Measurements from ENCODE around the gene UBQLN4.

The UBQLN4 gene

DNA sequence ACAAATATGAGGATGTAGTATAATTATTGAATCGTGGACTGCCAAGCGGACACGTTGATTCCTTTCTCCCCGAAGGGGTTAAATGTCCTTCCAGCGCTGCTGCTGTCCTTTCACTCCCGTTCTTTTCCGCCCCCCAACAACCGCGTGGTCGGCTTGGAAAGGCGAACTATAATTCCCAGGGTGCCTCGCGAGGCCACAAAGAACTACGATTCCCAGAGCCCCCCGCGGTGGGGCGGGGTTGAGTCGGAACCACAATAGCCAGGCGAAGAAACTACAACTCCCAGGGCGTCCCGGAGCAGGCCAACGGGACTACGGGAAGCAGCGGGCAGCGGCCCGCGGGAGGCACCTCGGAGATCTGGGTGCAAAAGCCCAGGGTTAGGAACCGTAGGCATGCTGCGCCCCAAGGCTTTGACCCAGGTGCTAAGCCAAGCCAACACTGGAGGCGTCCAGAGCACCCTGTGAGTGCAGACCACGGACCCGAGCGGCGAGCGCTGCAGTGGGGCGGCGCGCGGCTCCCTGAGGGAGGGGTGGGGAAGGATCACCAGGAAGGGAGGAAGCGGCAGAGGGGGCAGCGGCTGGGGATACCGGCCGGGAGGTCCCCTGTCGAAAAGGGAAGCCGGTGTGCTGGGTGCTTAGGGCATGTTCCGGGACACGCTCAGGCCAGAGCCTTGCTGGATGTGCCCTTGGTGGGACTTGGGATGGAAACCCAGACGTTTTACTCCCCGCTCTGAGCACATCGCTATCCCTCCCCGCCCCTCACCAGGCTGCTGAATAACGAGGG lies 1.1 kb upstream of the UBQLN4 start, which contains the start of gene LAMTOR2:
TSS of gene LAMTOR2 (plus strand) at position 283 of the 781 bp plus-strand sequence. CDS start at position 391, 108 bp downstream.
- DNase-seq (ENCODE audit: low spot score): peak; percentile 96
- in situ Hi-C loops (cut with MboI; ENCODE audit: low pct_unique_long_range_greater_than_20kb, low sequenced_read_pairs, unreplicated experiment): no loop called here
- TF ChIP-seq, protein P1, sequence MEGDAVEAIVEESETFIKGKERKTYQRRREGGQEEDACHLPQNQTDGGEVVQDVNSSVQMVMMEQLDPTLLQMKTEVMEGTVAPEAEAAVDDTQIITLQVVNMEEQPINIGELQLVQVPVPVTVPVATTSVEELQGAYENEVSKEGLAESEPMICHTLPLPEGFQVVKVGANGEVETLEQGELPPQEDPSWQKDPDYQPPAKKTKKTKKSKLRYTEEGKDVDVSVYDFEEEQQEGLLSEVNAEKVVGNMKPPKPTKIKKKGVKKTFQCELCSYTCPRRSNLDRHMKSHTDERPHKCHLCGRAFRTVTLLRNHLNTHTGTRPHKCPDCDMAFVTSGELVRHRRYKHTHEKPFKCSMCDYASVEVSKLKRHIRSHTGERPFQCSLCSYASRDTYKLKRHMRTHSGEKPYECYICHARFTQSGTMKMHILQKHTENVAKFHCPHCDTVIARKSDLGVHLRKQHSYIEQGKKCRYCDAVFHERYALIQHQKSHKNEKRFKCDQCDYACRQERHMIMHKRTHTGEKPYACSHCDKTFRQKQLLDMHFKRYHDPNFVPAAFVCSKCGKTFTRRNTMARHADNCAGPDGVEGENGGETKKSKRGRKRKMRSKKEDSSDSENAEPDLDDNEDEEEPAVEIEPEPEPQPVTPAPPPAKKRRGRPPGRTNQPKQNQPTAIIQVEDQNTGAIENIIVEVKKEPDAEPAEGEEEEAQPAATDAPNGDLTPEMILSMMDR (IDR thresholded peaks at IDR 0.05; ENCODE audit: extremely low read depth, insufficient read depth, missing control alignments): no peak

DNA sequence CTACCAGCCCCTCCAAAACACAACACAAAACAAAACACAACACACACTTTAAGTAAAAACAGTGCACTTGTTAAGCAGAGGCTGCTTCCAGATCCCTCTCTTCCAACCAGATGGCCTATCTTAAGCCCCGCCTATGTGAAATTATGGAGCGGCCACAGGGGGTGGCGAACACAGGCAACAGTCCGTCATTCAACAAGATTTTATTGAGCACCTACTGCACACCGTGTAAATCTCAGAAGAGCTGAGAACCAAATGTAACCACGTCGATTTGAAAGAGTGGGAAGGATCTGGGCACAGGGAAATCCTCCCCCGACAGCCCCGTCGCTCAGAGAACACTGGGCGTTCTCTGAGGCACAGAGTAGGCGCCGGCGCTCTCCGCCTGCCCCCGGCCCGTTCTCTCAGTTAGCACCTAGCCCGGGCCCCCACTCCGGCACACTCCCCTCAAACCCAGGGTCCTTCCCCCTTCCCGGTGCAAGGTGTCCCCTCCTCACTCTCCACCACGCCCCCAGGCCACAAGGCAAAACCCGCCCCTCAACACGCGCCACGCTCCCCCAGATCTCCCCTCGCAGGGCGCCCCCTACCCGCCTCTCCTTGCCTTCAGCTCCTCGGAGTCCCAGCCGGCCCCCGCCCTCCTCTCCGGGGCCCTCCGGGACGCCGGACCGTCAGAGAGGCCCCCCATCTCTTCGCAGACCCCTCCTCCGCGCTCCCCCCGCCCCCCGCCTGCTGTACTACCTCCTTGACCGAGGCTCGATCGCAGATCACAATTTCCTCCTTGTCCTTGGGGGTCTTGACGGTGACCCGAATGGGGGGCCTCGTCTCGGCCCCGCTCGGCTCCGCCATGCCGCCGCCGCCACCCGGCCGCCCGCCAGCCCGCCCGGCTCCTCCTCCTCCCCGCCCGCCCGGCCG lies 483 bp downstream of the UBQLN4 start:
- TF ChIP-seq, protein P1 (IDR thresholded peaks at IDR 0.05; ENCODE audit: extremely low read depth, insufficient read depth, missing control alignments): peak; percentile 58
- DNase-seq (ENCODE audit: low spot score): peak; percentile 87
- in situ Hi-C loops (cut with MboI; ENCODE audit: low pct_unique_long_range_greater_than_20kb, low sequenced_read_pairs, unreplicated experiment): no loop called here

DNA sequence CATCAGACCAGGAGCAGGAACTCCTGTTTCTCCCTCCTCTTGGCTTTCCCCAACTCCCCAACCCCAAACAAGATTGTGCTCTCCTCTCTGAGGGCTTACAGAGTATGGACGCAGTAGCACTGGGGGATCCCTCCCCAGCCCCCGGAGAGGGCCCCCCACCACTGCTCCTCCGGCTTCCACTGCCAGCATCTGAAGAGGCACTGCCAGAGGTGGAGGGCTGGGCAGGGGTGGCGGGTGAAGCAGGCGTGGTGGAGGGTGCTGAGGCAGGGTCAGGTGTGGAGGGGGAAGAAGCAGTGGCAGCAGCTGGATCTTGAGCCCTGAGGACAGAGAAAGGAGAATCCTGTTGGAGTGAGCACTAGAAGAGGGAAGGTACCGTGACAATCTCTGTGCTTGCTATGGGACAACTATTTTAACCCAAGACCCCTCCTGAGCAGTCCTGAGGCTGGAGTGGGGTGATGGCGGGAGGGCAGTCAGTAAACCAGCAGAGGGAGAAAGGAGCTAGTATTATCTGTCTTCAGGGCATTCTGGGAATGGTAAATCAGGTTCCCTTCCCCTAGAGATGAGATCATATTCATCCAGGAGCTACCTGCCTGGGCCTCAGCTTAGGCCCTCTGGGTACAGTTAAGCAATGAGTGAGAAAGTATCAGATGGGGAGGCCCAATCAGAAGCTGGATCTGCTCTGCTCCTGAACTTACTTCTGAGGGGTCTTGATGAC lies 2.4 kb downstream of the UBQLN4 start:
- in situ Hi-C loops (cut with MboI; ENCODE audit: low pct_unique_long_range_greater_than_20kb, low sequenced_read_pairs, unreplicated experiment): no loop called here
- TF ChIP-seq, protein P1 (IDR thresholded peaks at IDR 0.05; ENCODE audit: extremely low read depth, insufficient read depth, missing control alignments): no peak
- DNase-seq (ENCODE audit: low spot score): no peak

DNA sequence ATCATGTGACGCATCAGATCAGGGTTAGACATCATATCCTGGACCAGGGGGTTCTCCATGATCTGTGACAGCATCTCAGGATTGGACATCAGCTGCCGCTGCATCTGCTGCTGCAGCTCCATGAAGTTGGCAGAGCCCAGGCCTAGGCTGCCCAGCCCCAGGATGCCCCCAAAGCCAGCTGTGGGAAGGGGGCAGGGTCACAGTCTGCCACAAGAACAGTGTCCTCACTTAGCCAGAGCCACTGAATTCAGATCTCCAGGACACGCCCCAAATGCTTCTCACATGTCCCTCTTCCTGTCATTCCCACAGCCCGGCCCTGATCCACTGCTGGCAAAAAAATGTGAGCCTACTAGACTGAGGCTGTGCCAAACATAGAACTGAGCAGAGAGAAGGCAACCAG lies 3.2 kb downstream of the UBQLN4 start:
- in situ Hi-C loops (cut with MboI; ENCODE audit: low pct_unique_long_range_greater_than_20kb, low sequenced_read_pairs, unreplicated experiment): no loop called here
- TF ChIP-seq, protein P1 (IDR thresholded peaks at IDR 0.05; ENCODE audit: extremely low read depth, insufficient read depth, missing control alignments): no peak
- no peak for DNase-seq (ENCODE audit: low spot score)

DNA sequence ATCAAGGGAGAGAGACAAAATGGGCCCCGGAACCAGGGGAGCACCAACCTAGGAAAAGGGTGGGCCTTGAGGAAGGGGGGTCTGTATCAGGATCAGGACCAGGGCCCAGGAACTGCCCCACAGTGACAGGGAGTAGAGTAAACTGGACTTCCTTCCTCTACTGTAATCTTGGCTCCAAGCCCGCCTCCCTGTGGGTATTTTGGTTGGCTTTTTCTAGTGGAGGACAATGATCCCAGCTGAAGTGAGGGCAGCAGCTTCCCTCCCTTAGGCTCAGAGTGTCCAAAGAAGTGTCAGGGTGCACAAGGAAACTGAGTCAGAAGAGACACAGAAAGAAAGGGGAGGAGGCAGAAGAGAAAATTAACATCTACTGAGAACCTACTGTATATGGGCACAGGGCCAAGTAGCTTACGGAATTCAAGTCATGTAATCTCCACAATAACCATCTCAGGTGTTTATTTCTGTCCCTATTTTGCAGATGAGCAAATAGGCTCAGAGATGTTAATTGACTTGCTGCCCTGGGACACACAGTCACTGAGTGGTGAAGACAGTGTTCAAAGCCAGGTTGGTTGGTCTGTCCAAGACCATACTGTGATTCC lies 4.8 kb downstream of the UBQLN4 start:
- TF ChIP-seq, protein P1 (IDR thresholded peaks at IDR 0.05; ENCODE audit: extremely low read depth, insufficient read depth, missing control alignments): no peak
- DNase-seq (ENCODE audit: low spot score): no peak
- in situ Hi-C loops (cut with MboI; ENCODE audit: low pct_unique_long_range_greater_than_20kb, low sequenced_read_pairs, unreplicated experiment): no loop called here

DNA sequence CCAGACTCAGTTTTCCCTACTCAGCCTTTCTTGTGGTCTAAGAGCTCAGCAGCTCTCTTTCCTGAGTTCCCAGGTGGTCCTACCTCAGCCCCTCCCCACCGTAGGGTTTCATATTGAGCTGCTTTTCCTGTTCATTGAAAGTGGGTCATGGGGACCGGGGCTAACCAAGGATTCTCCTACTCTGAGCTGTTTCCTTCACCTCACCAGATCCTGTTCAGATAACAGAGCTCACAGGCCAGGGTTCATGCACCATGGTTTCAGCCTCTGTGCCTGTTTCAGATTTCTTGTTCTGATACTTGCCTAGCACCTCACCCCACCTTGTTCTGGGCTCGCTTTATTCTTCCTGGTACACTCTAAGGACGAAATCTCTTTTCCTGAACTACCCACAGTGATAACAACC lies 8.5 kb downstream of the UBQLN4 start:
- DNase-seq (ENCODE audit: low spot score): no peak
- in situ Hi-C loops (cut with MboI; ENCODE audit: low pct_unique_long_range_greater_than_20kb, low sequenced_read_pairs, unreplicated experiment): no loop called here

More for the DNA sequence above, 8.5 kb downstream of the UBQLN4 start:
- TF ChIP-seq, protein P1 (IDR thresholded peaks at IDR 0.05; ENCODE audit: extremely low read depth, insufficient read depth, missing control alignments): no peak
